ENCODE results near the gene CDKL5.
A peak's percentile ranks its signal among the peaks of the same experiment; 100 is the strongest.

CDKL5 gene

GRCh38 chrX:18643243-18643642 is 217.8 kb downstream of the CDKL5 start:
- no peak for DNase-seq (ENCODE audit: low read depth in 1 of 2, low spot score in 1 of 2)

GRCh38 chrX:18643853-18644252 is 218.4 kb downstream of the CDKL5 start:
- DNase-seq (ENCODE audit: low read depth in 1 of 2, low spot score in 1 of 2), result no peak

GRCh38 chrX:18647621-18648020 is 222.2 kb downstream of the CDKL5 start:
- DNase-seq (ENCODE audit: low read depth in 1 of 2, low spot score in 1 of 2), result no peak

GRCh38 chrX:18649498-18649951 is 224.1 kb downstream of the CDKL5 start:
- no peak for DNase-seq (ENCODE audit: low read depth in 1 of 2, low spot score in 1 of 2)

- DNase-seq (ENCODE audit: low read depth in 1 of 2, low spot score in 1 of 2), result no peak
Observed at GRCh38 chrX:18650662-18651061, 225.3 kb downstream of the CDKL5 start.

GRCh38 chrX:18652636-18653035 is 227.2 kb downstream of the CDKL5 start:
- no peak for DNase-seq (ENCODE audit: low read depth in 1 of 2, low spot score in 1 of 2)

GRCh38 chrX:18654875-18655836 is 229.7 kb downstream of the CDKL5 start:
- no peak for DNase-seq (ENCODE audit: low read depth in 1 of 2, low spot score in 1 of 2)

GRCh38 chrX:18661273-18661672 is 235.9 kb downstream of the CDKL5 start:
- DNase-seq (ENCODE audit: low read depth in 1 of 2, low spot score in 1 of 2), result no peak

- no peak for DNase-seq (ENCODE audit: low read depth in 1 of 2, low spot score in 1 of 2)
Observed at GRCh38 chrX:18664947-18665346, 239.5 kb downstream of the CDKL5 start.

- DNase-seq (ENCODE audit: low read depth in 1 of 2, low spot score in 1 of 2), result no peak
Observed at GRCh38 chrX:18666614-18667013, 241.2 kb downstream of the CDKL5 start.

GRCh38 chrX:18668071-18668835 is 242.8 kb downstream of the CDKL5 start:
- DNase-seq (ENCODE audit: low read depth in 1 of 2, low spot score in 1 of 2), result no peak

GRCh38 chrX:18672008-18672407 is 246.6 kb downstream of the CDKL5 start, which contains the start of gene RS1:
TSS of gene RS1 (minus strand) at chrX:18672108. CDS start at chrX:18672068, 40 bp downstream.
- DNase-seq (ENCODE audit: low read depth in 1 of 2, low spot score in 1 of 2), result no peak

GRCh38 chrX:18674417-18674787 is 249.0 kb downstream of the CDKL5 start:
- peak in 1 of 2 donors; percentile 11 for DNase-seq (ENCODE audit: low read depth in 1 of 2, low spot score in 1 of 2)

GRCh38 chrX:18674788-18675735 is 249.7 kb downstream of the CDKL5 start:
- peak; percentile 65 to 67 for DNase-seq (ENCODE audit: low read depth in 1 of 2, low spot score in 1 of 2)

- DNase-seq (ENCODE audit: low read depth in 1 of 2, low spot score in 1 of 2), result no peak
Observed at GRCh38 chrX:18676050-18676449, 250.6 kb downstream of the CDKL5 start.

- DNase-seq (ENCODE audit: low read depth in 1 of 2, low spot score in 1 of 2), result no peak
Observed at GRCh38 chrX:18676470-18676869, 251.1 kb downstream of the CDKL5 start.

- DNase-seq (ENCODE audit: low read depth in 1 of 2, low spot score in 1 of 2), result no peak
Observed at GRCh38 chrX:18677161-18677869, 251.9 kb downstream of the CDKL5 start.

GRCh38 chrX:18681996-18682395 is 256.6 kb downstream of the CDKL5 start:
- DNase-seq (ENCODE audit: low read depth in 1 of 2, low spot score in 1 of 2), result no peak

- no peak for DNase-seq (ENCODE audit: low read depth in 1 of 2, low spot score in 1 of 2)
Observed at GRCh38 chrX:18682979-18683387, 257.6 kb downstream of the CDKL5 start.

- DNase-seq (ENCODE audit: low read depth in 1 of 2, low spot score in 1 of 2), result no peak
Observed at GRCh38 chrX:18687856-18688495, 262.6 kb downstream of the CDKL5 start.

Data from stimulated activated CD4-positive, alpha-beta T cell treated with anti-CD3 and anti-CD28 coated beads, Interleukin-15, amount 100 ng/mL, for 1 hour (primary cell).